C1 segment of cervical spinal cord (tissue), 14 donors: ENCODE data around the gene ZNF26.
"Not testable (repeated sequence)": the region's sequence is repeated elsewhere in the genome, so short reads cannot be mapped to it uniquely, and the experiment has no call there.

ENCODE experiments used
- DNase-seq, 14 donors: peaks; one replicate each; lab custom pipeline; 2025; lab: John Stamatoyannopoulos, UW

Gene ZNF26

DNA sequence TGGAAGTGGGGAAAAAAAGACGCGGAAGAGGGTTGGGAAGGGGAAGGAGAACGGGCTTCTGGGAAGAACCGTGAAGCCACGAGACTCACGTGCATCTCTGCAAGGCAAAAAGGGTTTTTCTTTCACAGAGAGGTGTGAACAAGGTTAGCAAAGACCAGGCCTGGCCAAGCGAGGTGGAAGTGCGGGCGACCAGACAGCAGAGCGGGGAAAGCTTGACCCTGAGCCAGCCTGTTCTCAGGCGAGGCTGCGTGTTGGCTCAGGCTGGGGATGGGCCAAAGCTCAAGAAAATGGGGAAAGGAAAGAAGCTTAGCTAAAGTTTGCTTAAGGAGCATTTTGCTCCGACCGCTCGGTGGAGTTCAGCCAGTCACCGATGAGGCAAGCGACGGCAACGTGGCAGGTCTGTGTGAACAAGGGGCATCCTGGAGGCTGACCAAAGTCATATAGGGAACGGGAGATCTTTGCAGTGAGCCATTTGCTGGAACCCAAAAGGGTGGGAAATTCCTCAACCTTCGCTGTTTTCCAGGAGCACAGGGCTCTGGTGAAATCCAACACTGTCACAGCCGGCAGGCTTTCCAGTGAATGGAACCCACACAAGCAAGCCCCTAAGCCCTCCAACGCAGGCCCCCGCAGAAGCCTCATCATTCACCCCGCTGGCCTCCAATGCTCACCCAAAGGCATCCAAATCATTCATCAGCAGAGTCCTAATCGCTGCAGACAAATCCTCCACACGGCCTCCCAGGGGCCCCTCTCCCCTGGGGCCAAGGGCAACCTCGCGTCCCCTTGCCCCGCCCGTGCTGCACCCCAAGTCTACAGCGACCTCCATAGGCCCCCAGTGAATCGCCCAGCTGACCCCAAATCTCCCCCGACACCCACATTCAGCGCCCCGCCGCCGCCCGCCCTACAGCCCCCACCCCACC lies 30.8 kb upstream of the ZNF26 start:
- peak in 10 of 14 donors; percentile 10 to 73 (median 44) for DNase-seq

DNA sequence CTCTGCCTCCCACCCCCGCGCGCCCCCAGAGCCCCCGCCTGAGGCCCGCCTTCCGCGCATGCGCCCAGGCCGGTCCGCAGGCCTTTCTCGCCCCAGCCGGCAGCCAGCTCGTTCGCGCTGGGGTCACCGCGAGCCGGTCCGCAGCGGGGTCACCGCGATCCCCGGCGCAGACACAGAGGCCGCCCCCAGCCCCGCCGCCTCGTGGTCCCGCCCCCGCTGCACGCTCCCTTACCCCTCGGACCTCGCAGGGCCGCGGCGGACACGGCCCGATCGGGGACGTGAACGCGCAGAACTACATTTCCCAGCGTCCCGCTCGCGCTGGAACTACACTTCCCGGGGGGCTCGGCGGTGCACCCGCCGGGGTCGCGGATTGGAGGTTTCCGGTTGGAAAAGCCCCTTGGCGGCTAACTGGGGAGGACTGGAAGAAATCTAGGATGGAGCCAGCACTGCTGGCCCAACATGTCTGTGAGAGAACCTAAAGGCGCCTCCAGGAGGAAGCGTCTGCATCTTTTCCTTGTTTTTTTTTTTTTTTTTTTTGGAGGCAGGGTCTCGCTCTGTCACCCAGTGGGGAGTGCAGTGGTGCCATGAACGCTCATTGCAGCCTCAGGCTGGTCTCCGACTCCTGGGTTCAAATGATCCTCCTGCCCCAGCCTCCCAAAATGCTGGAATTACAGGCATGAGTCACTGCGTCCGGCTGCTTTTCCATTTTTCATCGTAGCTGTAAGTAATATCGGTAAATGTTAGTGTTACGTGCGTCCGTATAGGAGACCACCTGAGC lies 30.0 kb upstream of the ZNF26 start, which contains the start of gene ZNF605:
Gene ZNF605 (minus strand): TSS at position 296 of the 778 bp plus-strand sequence. CDS start 10,671 bp downstream, outside the sequence.
- DNase-seq, result peak; percentile 30 to 97 (median 85)

DNA sequence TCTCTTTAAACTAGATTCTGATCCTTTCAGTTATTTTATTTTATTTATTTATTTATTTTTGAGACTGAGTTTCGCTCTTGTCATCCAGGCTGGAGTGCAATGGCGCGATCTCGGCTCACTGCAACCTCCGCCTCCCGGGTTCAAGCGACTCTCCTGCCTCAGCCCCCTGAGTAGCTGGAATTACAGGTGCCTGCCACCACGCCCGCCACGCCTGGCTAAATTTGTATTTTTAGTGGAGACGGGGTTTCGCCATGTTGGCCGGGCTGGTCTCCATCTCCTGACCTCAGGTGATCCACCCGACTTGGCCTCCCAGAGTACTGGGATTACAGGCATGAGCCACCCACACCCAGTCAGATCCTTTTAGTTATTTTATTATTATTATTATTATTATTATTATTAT lies 24.4 kb upstream of the ZNF26 start:
- DNase-seq, result not testable (repeated sequence)

DNA sequence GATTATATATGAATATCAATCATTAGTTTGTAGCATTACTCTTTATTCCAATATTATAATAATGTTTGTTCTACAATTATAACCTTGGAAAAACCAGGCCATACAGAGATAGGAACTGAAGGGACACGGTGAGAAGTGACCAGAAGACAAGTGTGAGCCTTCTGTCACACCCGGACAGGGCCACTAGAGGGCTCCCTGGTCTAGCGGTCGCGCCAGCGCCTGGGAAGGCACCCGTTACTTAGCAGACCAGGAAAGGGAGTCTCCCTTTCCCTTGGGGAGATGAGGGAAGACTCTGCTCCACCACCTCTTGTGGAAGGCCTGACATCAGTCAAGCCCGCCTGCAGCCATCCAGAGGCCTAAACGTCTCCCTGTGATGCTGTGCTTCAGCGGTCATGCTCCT lies 22.2 kb upstream of the ZNF26 start:
- peak in 2 of 14 donors; percentile 4 to 10 for DNase-seq

DNA sequence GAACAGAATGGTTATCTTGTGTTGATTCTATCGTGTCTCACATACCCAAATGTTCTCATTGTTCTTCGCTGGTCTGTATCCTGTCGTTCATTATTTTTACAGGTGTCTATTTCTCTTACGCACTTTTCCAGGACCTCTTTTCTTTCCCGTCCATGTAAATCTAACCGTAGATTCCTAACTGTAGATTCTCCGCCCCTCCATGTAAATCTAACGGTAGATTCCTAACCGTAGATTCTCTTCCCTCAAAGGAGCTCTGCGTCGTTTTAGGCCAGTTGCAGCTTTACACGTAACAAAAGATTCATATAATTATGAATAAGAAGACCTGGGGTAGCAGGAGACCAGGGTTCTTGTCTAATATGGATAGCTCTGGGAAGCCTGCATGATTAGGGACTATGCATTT lies 20.4 kb upstream of the ZNF26 start:
- no peak for DNase-seq

DNA sequence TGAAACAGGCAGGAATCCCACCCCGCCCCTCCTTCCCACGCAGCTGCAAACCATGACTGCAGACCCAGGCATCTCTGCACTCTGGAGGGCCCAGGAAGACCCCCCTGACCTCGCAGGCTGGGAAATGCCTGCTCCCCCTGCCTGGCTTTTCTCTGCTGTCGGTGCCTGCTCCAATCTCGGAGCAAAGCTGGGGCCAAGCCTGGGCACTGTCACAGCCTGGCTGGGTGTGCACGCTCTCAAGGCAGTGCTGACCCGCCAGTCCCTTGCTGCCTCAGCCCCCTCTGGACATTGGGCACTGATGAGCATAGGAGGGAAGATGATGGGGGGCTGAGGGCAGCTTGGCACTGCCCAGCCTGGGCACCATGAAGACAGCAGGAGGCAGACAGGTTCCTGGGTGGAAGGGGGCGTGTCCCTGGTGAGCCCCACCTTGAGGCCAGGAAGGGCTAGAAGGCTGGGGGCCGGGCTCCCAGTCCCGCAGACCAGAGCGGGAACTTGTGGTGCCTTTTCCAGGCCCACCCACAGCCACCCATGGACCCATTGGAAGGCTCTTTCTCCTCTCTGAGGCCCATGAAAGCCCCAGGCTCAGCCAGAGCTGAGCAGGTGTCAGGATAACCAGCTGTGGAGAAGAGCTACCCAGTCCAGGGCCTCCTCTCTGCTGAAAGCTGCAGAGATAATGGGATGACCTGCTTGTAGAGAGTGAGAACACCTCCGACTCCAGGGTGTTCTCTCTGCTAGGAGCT lies 19.3 kb upstream of the ZNF26 start:
- DNase-seq, result no peak

DNA sequence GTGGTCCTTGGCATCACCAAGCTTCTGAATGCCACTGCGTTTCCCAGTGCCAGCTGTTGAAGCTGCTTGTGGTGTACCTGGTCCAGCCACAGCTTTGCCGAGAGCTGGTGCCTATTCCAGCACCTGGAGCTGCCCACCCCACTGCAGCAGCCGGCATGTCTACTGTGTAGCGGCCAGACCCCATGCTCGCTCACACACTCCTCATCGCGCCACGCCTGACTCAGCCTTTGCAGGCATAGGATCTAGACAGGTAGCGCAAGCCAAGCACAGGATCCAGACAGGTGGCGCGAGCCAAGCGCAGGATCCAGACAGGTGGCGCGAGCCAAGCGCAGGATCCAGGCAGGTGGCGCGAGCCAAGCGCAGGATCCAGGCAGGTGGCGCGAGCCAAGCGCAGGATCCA lies 18.4 kb upstream of the ZNF26 start:
- DNase-seq, result no peak

DNA sequence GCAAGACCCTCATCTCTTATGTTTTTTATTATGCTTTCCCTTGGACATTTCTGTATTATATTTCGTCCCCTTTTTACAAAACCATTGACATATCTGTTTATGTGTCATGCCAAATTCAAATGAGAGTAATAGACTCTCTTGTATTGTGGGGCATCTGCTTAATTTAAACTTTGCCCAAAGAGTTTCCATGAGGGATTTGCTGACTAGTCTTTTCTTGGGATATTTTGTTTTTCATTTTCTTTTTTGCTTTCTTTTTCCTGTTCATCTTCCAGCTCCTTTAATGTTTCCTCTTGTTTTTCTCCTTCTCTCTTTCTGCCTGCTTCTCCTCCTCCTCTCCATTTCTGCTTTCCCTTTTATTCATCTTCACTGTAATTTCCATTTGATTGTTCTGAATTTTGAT lies 13.8 kb upstream of the ZNF26 start:
- no peak for DNase-seq

DNA sequence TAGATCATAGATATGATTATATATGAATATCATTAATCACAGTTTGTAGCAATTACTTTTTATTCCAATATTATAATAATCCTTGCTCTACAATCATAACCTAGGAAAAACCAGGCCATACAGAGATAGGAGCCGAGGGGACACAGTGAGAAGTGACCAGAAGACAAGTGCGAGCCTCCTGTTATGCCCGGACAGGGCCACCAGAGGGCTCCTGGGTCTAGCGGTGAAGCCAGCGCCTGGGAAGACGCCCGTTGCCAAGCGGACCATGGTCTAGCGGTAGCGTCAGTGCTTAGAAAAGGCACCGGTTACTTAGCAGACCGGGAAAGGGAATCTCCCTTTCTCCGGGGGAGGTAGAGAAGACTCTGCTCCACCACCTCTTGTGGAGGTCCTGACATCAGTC lies 9.3 kb upstream of the ZNF26 start:
- peak in 1 of 14 donors; percentile 13 for DNase-seq

DNA sequence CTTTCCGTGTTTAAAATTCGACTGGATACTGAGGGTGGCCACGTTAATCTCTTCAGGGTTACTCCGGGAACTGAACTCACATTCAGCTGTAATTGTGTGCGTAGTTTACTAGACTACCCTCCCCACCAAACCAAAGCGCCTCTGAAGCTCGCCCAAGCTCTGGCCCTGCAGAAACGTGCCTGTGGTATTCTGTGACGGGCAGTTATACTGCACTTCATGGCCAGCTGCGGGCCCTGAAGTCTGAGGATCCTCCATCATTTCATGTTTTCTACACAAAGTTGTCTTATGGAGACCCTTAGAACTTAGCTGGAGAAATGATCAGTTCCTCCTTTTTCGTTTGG lies 688 bp downstream of the ZNF26 start:
- no peak for DNase-seq

DNA sequence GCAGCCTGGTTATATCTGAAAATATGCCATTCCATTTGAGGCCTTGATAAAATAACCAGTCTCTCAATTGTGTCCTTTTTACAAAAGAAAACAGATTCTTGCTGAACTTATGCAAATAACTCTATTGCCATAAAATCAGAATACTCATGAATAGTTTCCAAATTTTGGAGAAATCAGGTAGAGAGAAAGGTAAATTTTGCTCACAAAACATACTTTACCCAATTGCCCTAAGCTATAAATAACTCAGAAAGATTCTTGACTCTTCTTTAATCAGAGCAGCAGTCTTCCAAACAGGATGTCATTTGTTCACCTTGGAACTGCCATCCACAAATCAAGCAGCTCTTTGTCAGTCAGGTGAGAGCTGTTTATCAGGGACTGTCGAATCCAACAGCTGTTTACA lies 12.6 kb downstream of the ZNF26 start:
- no peak for DNase-seq

DNA sequence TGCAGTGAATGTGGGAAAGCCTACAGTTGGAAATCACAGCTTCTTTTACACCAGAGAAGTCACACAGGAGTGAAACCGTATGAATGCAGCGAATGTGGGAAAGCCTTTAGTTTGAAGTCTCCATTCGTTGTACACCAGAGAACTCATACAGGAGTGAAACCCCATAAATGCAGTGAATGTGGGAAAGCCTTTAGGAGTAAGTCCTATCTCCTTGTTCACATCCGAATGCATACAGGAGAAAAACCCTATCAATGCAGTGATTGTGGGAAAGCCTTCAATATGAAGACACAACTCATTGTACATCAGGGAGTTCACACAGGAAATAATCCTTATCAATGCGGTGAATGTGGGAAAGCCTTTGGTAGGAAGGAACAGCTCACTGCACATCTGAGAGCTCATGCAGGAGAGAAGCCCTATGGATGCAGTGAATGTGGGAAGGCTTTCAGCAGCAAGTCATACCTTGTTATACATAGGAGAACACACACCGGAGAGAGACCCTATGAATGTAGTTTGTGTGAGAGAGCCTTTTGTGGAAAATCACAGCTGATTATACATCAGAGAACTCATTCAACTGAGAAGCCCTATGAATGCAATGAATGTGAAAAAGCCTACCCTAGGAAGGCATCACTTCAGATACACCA lies 24.6 kb downstream of the ZNF26 start:
- DNase-seq, result no peak

DNA sequence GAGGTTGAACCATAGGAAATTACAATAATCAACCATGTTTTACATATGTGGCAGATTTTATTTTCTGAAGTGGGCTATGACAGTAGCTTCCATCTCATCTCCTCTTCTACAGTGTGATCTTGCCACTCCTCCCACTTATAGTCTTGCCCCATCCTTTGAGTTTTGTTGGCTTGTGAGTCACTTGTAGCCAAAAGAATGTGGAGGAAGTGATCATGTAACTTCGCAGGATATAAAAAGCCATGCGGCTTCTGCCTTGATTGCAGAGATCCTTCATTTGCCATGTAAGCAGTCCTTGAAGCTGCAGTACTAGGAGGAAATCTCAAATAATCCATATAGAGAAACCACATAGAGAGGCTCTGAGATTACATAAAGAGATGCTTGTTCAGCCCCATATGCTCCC lies 37.4 kb downstream of the ZNF26 start:
- no peak for DNase-seq

DNA sequence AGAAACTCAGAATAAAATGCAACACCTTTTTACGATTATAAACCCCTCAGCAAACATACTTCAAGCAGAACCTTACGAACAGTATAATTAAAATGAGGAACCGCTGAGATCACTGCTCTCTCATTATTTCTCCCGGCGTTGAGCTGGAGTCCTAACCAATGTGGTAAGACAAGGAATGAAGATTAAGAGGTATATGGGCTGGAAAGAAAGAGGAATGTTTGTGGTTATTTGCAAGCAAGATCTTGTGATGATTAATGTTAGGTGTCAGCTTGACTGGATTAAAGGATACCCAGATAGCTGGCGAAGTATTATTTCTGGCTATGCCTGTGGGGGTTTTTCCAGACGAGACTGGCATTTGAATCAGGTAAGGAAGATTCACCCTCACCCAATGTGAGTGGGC lies 40.8 kb downstream of the ZNF26 start:
- no peak for DNase-seq

DNA sequence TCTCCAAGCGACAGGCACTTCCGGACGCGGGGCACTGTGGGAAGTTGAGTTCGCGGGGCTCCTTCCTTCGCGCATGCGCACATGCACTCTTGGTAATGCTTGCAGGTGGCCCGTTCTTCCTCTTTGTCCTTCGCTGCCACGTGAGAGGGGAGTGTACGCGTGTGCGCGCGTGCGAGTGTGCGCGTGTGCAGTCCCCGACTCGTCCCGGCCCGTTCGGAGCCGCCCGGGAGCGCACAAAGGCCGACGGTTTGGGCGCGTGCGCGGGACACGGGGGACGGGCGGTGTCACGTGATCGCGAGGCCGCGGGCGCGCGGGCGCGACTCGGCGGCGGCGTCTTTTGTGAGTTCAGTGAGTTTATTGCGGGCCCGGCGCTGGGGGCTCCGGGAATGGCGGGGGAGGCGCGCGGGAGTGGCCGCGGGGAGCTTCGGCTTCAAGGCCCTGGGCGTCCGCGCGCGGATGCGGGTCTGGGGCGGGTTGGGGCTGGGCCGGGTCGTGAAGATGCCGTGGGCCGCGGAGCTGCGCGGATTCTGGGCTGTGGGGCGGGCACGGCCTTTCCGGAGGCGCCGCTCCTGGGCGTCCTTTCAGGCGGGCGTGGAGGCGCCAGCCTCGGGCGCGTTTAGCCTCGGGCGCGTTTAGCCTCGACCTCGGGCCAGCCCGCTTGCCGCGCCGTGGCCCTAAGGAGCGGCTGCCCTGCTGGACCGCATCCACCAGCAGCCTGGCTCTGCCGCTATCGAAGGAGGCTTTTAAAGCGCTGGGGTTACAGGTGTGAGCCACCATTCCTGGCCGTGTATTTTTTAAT lies 51.2 kb downstream of the ZNF26 start, which contains the start of gene ZNF84:
Gene ZNF84 (plus strand): TSS at position 303 of the 799 bp plus-strand sequence. CDS start 3,959 bp downstream, outside the sequence.
- DNase-seq, result peak; percentile 66 to 98 (median 92)

DNA sequence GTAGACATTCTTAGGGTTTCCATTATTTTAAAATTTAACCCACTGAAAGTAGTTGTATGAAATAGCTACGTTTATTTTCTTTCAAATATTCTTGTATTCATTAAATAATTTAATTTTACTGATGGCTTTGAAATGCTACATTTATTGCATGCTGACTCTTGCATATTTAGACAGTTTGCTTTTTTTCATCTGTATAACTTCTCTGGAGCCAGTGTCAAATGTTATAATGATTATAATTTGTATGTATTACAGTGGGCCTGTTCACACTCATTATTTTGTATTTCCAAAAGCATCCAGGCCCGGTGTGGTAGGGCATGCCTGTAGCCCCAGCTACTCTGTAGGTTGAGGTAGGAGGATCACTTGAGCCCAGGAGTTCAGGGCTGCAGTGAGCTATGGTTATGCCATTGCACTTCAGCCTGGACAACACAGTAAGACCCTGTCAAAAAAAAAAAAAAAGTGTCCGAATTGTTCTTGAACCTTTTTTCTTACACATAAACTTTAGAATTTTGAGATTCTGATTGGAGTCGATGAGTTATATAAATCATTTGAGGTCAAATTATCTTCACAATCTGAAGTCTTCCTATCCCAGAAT lies 52.0 kb downstream of the ZNF26 start:
- no peak for DNase-seq

DNA sequence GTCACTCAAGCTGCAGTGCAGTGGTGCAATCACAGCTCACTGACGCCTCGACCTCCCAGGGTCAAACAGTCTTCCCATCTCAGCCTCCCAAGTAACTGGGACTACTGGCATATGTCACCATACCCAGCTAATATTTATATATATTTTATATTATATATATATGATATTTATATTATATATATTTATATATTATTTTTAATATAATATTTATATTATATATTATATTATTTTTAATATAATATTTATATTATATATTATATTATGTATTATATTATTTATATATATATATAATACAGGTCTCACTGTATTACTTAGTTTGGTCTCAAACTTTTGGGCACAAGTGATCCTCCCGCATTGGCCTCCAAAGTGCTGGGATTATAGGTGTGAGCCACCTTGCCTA lies 60.5 kb downstream of the ZNF26 start:
- no peak for DNase-seq

DNA sequence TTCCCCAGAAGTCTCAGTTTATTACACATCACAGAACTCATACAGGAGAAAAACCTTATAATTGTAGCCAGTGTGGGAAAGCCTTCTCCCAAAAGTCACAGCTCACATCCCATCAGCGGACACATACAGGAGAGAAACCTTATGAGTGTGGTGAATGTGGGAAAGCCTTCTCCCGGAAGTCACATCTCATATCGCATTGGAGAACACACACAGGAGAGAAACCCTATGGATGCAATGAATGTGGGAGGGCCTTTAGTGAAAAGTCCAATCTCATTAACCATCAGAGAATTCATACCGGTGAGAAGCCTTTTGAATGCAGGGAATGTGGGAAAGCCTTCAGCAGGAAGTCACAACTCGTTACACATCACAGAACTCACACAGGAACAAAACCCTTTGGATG lies 71.3 kb downstream of the ZNF26 start:
- DNase-seq, result no peak

DNA sequence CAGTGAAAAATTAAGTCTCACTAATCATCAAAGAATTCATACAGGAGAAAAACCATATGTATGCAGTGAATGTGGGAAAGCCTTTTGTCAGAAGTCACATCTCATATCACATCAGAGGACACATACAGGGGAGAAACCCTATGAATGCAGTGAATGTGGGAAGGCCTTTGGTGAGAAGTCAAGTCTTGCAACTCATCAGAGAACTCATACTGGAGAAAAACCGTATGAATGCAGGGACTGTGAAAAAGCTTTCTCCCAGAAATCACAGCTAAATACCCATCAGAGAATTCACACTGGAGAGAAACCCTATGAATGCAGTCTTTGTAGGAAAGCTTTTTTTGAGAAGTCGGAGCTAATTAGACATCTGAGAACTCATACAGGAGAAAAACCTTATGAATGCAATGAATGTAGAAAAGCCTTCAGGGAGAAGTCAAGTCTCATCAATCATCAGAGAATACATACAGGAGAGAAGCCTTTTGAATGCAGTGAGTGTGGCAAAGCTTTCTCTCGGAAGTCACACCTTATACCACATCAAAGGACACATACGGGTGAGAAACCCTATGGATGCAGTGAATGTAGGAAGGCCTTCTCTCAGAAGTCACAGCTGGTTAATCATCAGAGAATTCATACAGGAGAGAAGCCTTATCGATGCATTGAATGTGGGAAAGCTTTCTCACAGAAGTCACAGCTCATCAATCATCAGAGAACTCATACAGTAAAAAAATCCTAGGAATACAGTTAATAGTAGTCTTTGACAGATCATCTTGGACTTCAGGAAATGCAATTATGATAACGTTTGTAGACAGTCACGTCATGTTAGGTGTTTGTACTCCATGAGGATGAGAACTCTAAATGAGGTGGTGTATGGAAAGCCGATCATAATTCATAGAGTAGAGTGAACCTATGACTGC lies 72.3 kb downstream of the ZNF26 start:
- no peak for DNase-seq
